Prostate gland (tissue), 2 donors: ENCODE data around the gene BUB3. TPM values are rescaled to one million over a fixed set of nuclear protein-coding genes. Genes with fewer than 3 reads are reported as not detected.

Experiments
- DNase-seq: peaks from one replicate; pipeline ENCODE4 v3.0.0-alpha.2; 2019; ENCODE audit warnings: low spot score
- H3K27ac ChIP-seq, 2 donors: fragments of 200-600 bp; sonication (generic); 2 replicates each; pipeline ENCODE4 v1.5.1; 2017 to 2019
- H3K27me3 ChIP-seq: fragments of 200-600 bp; sonication (generic); replicated peaks from 2 replicates; pipeline ENCODE4 v1.5.1; 2019; ENCODE audit not compliant: insufficient read depth
- H3K36me3 ChIP-seq, 2 donors: fragments of 200-600 bp; sonication (generic); 1 replicate in 1 of 2; 2 replicates in 1 of 2; pipeline versions ENCODE4 v1.5.1 to v1.8.1; 2017 to 2019
- H3K4me1 ChIP-seq: fragments of 200-600 bp; sonication (generic); replicated peaks from 2 replicates; pipeline ENCODE4 v1.5.1; 2019
- H3K4me3 ChIP-seq, 2 donors: fragments of 200-600 bp; sonication (generic); 2 replicates each; pipeline ENCODE4 v1.5.1; 2017 to 2019
- H3K9me3 ChIP-seq: fragments of 200-600 bp; sonication (generic); 2 replicates; pipeline ENCODE4 v1.5.1; 2017
- CTCF ChIP-seq, 4 experiments: fragments of 200-600 bp in 2 of 4; fragments of 450-650 bp in 2 of 4; sonication (generic) in 2 of 4; IDR thresholded peaks; 1 replicate in 3 of 4; 2 replicates in 1 of 4; pipeline ENCODE4 v1.5.1; 2016 to 2019; ENCODE audit warnings: antibody characterized with exemption in 4 of 4, mild to moderate bottlenecking in 2 of 4, moderate library complexity in 2 of 4
- POLR2A ChIP-seq: fragments of 450-650 bp; IDR thresholded peaks from one replicate; pipeline ENCODE4 v1.6.1; 2016; ENCODE audit warnings: antibody characterized with exemption, mild to moderate bottlenecking
- POLR2AphosphoS5 ChIP-seq: sonication (generic); formaldehyde crosslinking; IDR thresholded peaks from one replicate; pipeline ENCODE4 v1.6.1; 2017; ENCODE audit warnings: antibody characterized with exemption
- WGBS: methylation state at CpG from one replicate; pipeline ENCODE4 v1.1.5; 2018; 5-methylcytosine and 5-hydroxymethylcytosine counted together
- intact Hi-C: fragments of 100-400 bp; cut with DNase I; formaldehyde crosslinking; loops from one replicate; pipeline ENCODE4 v1.14.2; 2022
- total RNA-seq, 2 donors: library from RNA; depleted of rRNA; stranded (reverse); fragments of >200 nt; gene quantifications; one replicate each; pipeline ENCODE4 v1.1.0, GENCODE V29; 2016

Gene BUB3
- 10 to 100 TPM; 69.3 to 87.7 TPM for total RNA-seq

- peak; percentile 99 for DNase-seq
- intact Hi-C loops = no loop called here
- H3K27me3 ChIP-seq = peaks cover 21% of the 10 kb centered on the region
- H3K27ac ChIP-seq = peak within 1 kb of the TSS; percentile 80 to 86
- H3K9me3 ChIP-seq = no peaks in the 10 kb centered on the region
- TF ChIP-seq POLR2AphosphoS5 (peak; percentile 100), POLR2A (peak; percentile 75), CTCF (IDR thresholded peaks at IDR 0.05) (peak in 2 of 4 experiments; percentile 41 to 49)
- H3K4me3 ChIP-seq = peak within 1 kb of the TSS; percentile 97 to 98
- under 1% methylated on average over 49 of the region's 50 CpGs for WGBS
- no peaks in the 10 kb centered on the region for H3K36me3 ChIP-seq
- H3K4me1 ChIP-seq = peaks cover 6% of the 10 kb centered on the region
Observed at GRCh38 chr10:123154092-123154710, at the start of gene BUB3. BUB3 (plus strand) TSS chr10:123154402; CDS start chr10:123154918, 516 bp downstream.

DNA sequence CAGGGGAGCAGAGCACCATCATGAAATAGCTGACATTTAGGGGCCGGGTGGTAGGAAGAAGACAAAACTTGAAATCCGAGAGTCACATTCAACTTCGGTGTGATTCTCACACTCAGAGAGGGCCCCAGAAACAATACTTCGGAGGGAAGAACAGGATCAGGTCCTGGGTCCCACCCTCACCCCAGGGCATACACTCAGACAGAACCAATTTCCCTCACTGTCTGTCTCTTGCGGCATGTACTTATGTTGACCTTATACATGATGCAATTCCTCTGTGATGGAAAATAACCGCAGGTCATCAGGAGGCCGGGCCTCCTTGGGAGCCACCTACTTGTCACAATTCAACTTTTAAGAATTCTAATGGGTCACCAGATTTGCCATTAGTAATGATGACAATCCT is 44.7 kb upstream of the BUB3 start:
- no peaks in the 10 kb centered on the region for H3K36me3 ChIP-seq
- H3K4me1 ChIP-seq = no peaks in the 10 kb centered on the region
- no peak for DNase-seq
- H3K27ac ChIP-seq = no peak overlapping the region
- H3K4me3 ChIP-seq = no peak overlapping the region
- no peaks in the 10 kb centered on the region for H3K9me3 ChIP-seq
- TF ChIP-seq CTCF (IDR thresholded peaks at IDR 0.05) (no peak), POLR2AphosphoS5 (no peak), POLR2A (no peak)
- H3K27me3 ChIP-seq = peaks cover 4% of the 10 kb centered on the region
- WGBS = 69% methylated on average over 7 of the region's 7 CpGs
- intact Hi-C loops = no loop called here

- no peak for DNase-seq
- no peaks in the 10 kb centered on the region for H3K4me1 ChIP-seq
- H3K9me3 ChIP-seq = no peaks in the 10 kb centered on the region
- H3K27ac ChIP-seq = no peak overlapping the region
- no peak overlapping the region for H3K4me3 ChIP-seq
- peaks cover 6% of the 10 kb centered on the region for H3K27me3 ChIP-seq
- no peaks in the 10 kb centered on the region for H3K36me3 ChIP-seq
- WGBS = 11% methylated on average over 26 of the region's 26 CpGs
- TF ChIP-seq CTCF (IDR thresholded peaks at IDR 0.05) = no peak
- no peak for TF ChIP-seq POLR2A
- no peak for TF ChIP-seq POLR2AphosphoS5
- intact Hi-C loops = no loop called here
Observed at GRCh38 chr10:123117644-123118417, 36.4 kb upstream of the BUB3 start.

DNA sequence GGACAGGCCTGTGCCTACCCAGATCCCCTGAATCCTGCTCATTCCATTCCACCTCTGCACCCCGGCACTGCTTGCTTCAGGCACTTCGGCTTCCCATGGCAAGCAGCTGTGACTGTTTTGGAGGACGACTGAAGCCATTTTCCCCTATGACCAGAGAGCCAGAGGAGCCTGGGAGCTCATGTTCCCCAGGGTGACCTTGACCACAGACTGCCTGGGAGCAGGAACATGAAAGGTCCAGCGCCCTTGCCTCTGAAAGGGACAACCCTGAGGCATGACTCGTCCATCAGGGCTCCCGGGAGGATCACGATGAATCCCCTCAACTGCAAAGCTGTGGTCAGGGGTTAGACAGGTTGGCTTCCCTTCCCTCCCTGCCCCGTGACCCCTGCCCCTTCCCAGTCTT is 35.1 kb upstream of the BUB3 start:
- TF ChIP-seq CTCF (IDR thresholded peaks at IDR 0.05) (no peak), POLR2A (no peak), POLR2AphosphoS5 (no peak)
- intact Hi-C loops = no loop called here
- 94% methylated on average over 7 of the region's 8 CpGs for WGBS
- Histone ChIP-seq H3K4me3 (no peak overlapping the region), H3K27me3 (peaks cover 6% of the 10 kb centered on the region), H3K36me3 (no peaks in the 10 kb centered on the region), H3K4me1 (no peaks in the 10 kb centered on the region), H3K27ac (no peak overlapping the region), H3K9me3 (no peaks in the 10 kb centered on the region)
- DNase-seq = no peak
